ENCODE results near the gene PLEKHO2.
A peak's percentile ranks its signal among the peaks of the same experiment; 100 is the strongest.

The PLEKHO2 gene

GRCh38 chr15:64915518-64916227 lies 74.0 kb downstream of the PLEKHO2 start:
- Histone ChIP-seq H3K14ac (ENCODE audit: low read length) (no peak overlapping the region), H3K9ac (ENCODE audit: low read depth, low read length, poor library complexity) (no peak overlapping the region), H3K27me3 (ENCODE audit: control insufficient read depth in 3 of 3, insufficient read depth in 3 of 3, low read depth in 1 of 3, low read length in 3 of 3) (peaks cover 0 to 24% (median 10%) of the 10 kb centered on the region in 3 experiments), H3K79me1 (ENCODE audit: low read depth, low read length) (no peaks in the 10 kb centered on the region), H3K18ac (ENCODE audit: low read length) (no peak overlapping the region), H2BK5ac (ENCODE audit: low read length) (no peak overlapping the region), H2BK12ac (ENCODE audit: low read length) (no peak overlapping the region), H3K4me1 (ENCODE audit: control insufficient read depth in 2 of 2, insufficient read depth in 1 of 2, low read depth in 1 of 2, low read length in 2 of 2) (peaks cover 8 to 12% of the 10 kb centered on the region in 2 donors), H2BK120ac (ENCODE audit: low read depth, low read length) (no peak overlapping the region), H4K8ac (ENCODE audit: low read depth, low read length) (no peak overlapping the region), H3K23ac (ENCODE audit: low read depth, low read length, poor library complexity) (no peak overlapping the region), H2AFZ (ENCODE audit: low read length) (peak overlapping the region; percentile 64), H3K4me3 (ENCODE audit: low read length in 2 of 2) (no peak overlapping the region), H2AK5ac (ENCODE audit: low read depth, low read length) (no peak overlapping the region), H3K4ac (ENCODE audit: low read length) (no peak overlapping the region), H3K9me3 (replicated peaks in 1 of 2; ENCODE audit: control insufficient read depth in 2 of 2, insufficient read depth in 1 of 2, low read depth in 1 of 2, low read length in 2 of 2) (no peaks in the 10 kb centered on the region), H2BK15ac (ENCODE audit: low read length) (no peak overlapping the region), H4K91ac (ENCODE audit: low read depth, low read length, poor library complexity) (no peak overlapping the region), H3K36me3 (replicated peaks in 1 of 2; ENCODE audit: control insufficient read depth in 2 of 2, insufficient read depth in 2 of 2, low read length in 2 of 2) (no peaks in the 10 kb centered on the region), H3K4me2 (ENCODE audit: insufficient read depth, low read length, poor library complexity, severe bottlenecking) (no peak overlapping the region), H3K27ac (replicated peaks; ENCODE audit: low read length) (no peak overlapping the region)
- no CpG with 5 or more reads among the region's 13 CpGs for WGBS, 2 donors (ENCODE audit: extremely low coverage in 2 of 2, insufficient read length in 2 of 2, insufficient replicate concordance in 1 of 2)
- no peak for DNase-seq (ENCODE audit: low spot score)

- Histone ChIP-seq H3K18ac (ENCODE audit: low read length) (no peak overlapping the region), H3K4me1 (ENCODE audit: control insufficient read depth in 2 of 2, insufficient read depth in 1 of 2, low read depth in 1 of 2, low read length in 2 of 2) (peaks cover 8 to 12% of the 10 kb centered on the region in 2 donors), H2BK120ac (ENCODE audit: low read depth, low read length) (no peak overlapping the region), H3K27ac (replicated peaks; ENCODE audit: low read length) (no peak overlapping the region), H3K4me3 (ENCODE audit: low read length in 2 of 2) (no peak overlapping the region), H3K9me3 (replicated peaks in 1 of 2; ENCODE audit: control insufficient read depth in 2 of 2, insufficient read depth in 1 of 2, low read depth in 1 of 2, low read length in 2 of 2) (no peaks in the 10 kb centered on the region), H3K79me1 (ENCODE audit: low read depth, low read length) (no peaks in the 10 kb centered on the region), H2BK15ac (ENCODE audit: low read length) (no peak overlapping the region), H3K23ac (ENCODE audit: low read depth, low read length, poor library complexity) (no peak overlapping the region), H2AK5ac (ENCODE audit: low read depth, low read length) (no peak overlapping the region), H3K36me3 (replicated peaks in 1 of 2; ENCODE audit: control insufficient read depth in 2 of 2, insufficient read depth in 2 of 2, low read length in 2 of 2) (no peaks in the 10 kb centered on the region), H2BK12ac (ENCODE audit: low read length) (no peak overlapping the region), H3K9ac (ENCODE audit: low read depth, low read length, poor library complexity) (no peak overlapping the region), H3K4me2 (ENCODE audit: insufficient read depth, low read length, poor library complexity, severe bottlenecking) (no peak overlapping the region), H2BK5ac (ENCODE audit: low read length) (no peak overlapping the region), H4K8ac (ENCODE audit: low read depth, low read length) (no peak overlapping the region), H2AFZ (ENCODE audit: low read length) (no peak overlapping the region), H4K91ac (ENCODE audit: low read depth, low read length, poor library complexity) (no peak overlapping the region), H3K4ac (ENCODE audit: low read length) (no peak overlapping the region), H3K14ac (ENCODE audit: low read length) (no peak overlapping the region), H3K27me3 (ENCODE audit: control insufficient read depth in 3 of 3, insufficient read depth in 3 of 3, low read depth in 1 of 3, low read length in 3 of 3) (peaks cover 0 to 20% (median 10%) of the 10 kb centered on the region in 3 experiments)
- no CpG with 5 or more reads among the region's 2 CpGs for WGBS, 2 donors (ENCODE audit: extremely low coverage in 2 of 2, insufficient read length in 2 of 2, insufficient replicate concordance in 1 of 2)
- DNase-seq (ENCODE audit: low spot score): no peak
These were observed 74.7 kb downstream of the PLEKHO2 start for GRCh38 chr15:64916365-64916764.

GRCh38 chr15:64917211-64917610 lies 75.5 kb downstream of the PLEKHO2 start:
- H3K27ac ChIP-seq (replicated peaks; ENCODE audit: low read length): no peak overlapping the region
- no peak overlapping the region for H4K8ac ChIP-seq (ENCODE audit: low read depth, low read length)
- H2AFZ ChIP-seq (ENCODE audit: low read length): no peak overlapping the region
- no CpG with 5 or more reads among the region's 9 CpGs for WGBS, 2 donors (ENCODE audit: extremely low coverage in 2 of 2, insufficient read length in 2 of 2, insufficient replicate concordance in 1 of 2)
- peaks cover 0 to 16% (median 6%) of the 10 kb centered on the region in 3 experiments for H3K27me3 ChIP-seq (ENCODE audit: control insufficient read depth in 3 of 3, insufficient read depth in 3 of 3, low read depth in 1 of 3, low read length in 3 of 3)
- H2BK5ac ChIP-seq (ENCODE audit: low read length): no peak overlapping the region
- H2BK15ac ChIP-seq (ENCODE audit: low read length): no peak overlapping the region
- no peak overlapping the region for H3K9ac ChIP-seq (ENCODE audit: low read depth, low read length, poor library complexity)
- no peak overlapping the region for H3K14ac ChIP-seq (ENCODE audit: low read length)
- no peak overlapping the region for H2AK5ac ChIP-seq (ENCODE audit: low read depth, low read length)
- H3K23ac ChIP-seq (ENCODE audit: low read depth, low read length, poor library complexity): peak overlapping the region; percentile 61
- H3K9me3 ChIP-seq (replicated peaks in 1 of 2; ENCODE audit: control insufficient read depth in 2 of 2, insufficient read depth in 1 of 2, low read depth in 1 of 2, low read length in 2 of 2): no peaks in the 10 kb centered on the region
- no peaks in the 10 kb centered on the region for H3K79me1 ChIP-seq (ENCODE audit: low read depth, low read length)
- no peak overlapping the region for H3K4me3 ChIP-seq (ENCODE audit: low read length in 2 of 2)
- H3K4me2 ChIP-seq (ENCODE audit: insufficient read depth, low read length, poor library complexity, severe bottlenecking): no peak overlapping the region
- H3K4ac ChIP-seq (ENCODE audit: low read length): no peak overlapping the region
- H3K18ac ChIP-seq (ENCODE audit: low read length): peak overlapping the region; percentile 28
- no peak overlapping the region for H4K91ac ChIP-seq (ENCODE audit: low read depth, low read length, poor library complexity)
- no peaks in the 10 kb centered on the region for H3K36me3 ChIP-seq (replicated peaks in 1 of 2; ENCODE audit: control insufficient read depth in 2 of 2, insufficient read depth in 2 of 2, low read length in 2 of 2)
- no peak for DNase-seq (ENCODE audit: low spot score)
- H2BK12ac ChIP-seq (ENCODE audit: low read length): peak overlapping the region; percentile 35
- no peak overlapping the region for H2BK120ac ChIP-seq (ENCODE audit: low read depth, low read length)
- H3K4me1 ChIP-seq (ENCODE audit: control insufficient read depth in 2 of 2, insufficient read depth in 1 of 2, low read depth in 1 of 2, low read length in 2 of 2): peaks cover 5 to 10% of the 10 kb centered on the region in 2 donors
